CD4-positive, alpha-beta T cell treated with Interleukin-2 at 100 ng/mL for 4 hours (primary cell): Measurements from ENCODE around the gene SLC9A9.

Experiments
- DNase-seq: peaks from one replicate; pipeline ENCODE4 v3.0.0-alpha.2; 2020; ENCODE audit warnings: low spot score

The SLC9A9 gene

GRCh38 chr3:143243686-143244085, 604.6 kb downstream of the SLC9A9 start:
- DNase-seq = no peak

GRCh38 chr3:143242691-143243090, 605.6 kb downstream of the SLC9A9 start:
- DNase-seq = no peak

- no peak for DNase-seq
These were observed 606.2 kb downstream of the SLC9A9 start for GRCh38 chr3:143242101-143242500.

GRCh38 chr3:143241481-143241951, 606.8 kb downstream of the SLC9A9 start:
- no peak for DNase-seq

GRCh38 chr3:143240886-143241285, 607.4 kb downstream of the SLC9A9 start:
- DNase-seq = no peak

GRCh38 chr3:143239031-143239430, 609.2 kb downstream of the SLC9A9 start:
- DNase-seq = no peak

DNA sequence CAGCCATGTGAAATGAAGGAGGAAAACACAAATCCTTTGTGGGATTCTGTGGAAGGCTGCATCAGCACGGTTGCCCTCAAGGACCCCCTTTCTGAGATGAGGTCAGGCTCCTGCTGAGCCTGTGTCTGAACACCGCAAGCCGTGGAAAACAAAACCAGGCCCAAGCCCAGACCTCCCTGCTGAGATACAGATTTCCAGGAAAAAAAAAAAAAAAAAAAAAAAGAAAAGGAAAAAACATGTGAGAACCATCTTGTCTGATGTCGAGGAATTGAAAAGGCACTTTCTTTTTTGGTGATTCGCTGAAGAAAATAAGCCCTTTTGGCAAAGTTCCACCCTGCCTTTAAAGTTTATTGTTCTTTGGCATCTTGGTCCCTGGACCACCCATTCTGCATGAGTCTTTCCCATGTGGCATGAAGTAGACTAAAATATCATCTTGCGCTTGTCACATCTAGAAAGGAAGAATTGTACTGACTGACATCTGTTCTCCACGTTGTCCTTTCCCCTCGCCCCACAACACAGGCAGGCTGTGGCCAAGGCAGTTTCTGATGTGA, 611.1 kb downstream of the SLC9A9 start:
- no peak for DNase-seq

- DNase-seq = no peak
These were observed 611.9 kb downstream of the SLC9A9 start for GRCh38 chr3:143236226-143236964.

DNA sequence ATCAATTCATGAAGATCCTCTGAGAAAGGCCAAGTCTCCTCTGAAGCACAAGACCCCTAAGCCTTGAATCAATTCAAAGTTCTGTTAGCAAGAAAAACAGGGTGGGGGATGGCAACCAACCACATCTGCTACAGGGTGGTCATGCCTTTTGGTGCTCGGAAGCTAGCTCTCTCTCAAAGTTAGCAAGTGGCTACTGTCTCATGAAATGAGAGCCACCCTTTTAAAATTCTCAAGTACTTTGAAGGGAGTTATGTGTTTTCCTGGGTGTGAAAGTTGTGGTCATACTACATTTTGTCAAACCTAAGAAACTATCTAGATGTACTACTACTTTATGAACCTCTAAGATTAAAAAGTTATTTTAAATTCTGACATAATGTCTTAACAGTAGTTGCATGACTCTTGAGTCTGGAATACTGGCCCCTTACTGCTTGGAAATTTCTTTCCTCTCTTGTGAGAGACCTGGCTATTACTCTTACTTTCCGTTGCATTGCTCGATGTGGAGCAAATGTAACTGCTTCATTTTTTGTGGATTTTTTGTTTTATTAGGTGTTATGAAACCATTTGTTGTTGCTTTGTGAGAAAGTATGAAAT, 612.6 kb downstream of the SLC9A9 start:
- DNase-seq = no peak

DNA sequence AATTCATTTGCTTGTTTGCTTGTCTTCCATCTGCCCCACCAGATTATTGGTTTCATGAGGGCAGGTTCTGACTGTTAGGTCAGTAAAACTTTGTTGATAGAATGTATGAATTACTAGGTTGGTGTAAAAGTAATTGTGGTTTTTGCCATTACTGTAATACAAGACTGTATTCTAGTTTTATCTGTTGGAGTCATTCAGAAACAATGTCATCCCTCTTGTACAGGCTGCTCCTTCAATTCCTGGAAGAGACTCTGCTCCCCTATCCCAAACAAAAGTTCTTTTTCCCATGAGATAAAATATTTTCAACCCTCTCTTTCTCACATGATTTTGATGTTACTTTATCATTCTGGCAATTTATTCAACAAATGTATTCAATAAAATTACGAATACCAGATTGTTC, 613.7 kb downstream of the SLC9A9 start:
- no peak for DNase-seq

DNA sequence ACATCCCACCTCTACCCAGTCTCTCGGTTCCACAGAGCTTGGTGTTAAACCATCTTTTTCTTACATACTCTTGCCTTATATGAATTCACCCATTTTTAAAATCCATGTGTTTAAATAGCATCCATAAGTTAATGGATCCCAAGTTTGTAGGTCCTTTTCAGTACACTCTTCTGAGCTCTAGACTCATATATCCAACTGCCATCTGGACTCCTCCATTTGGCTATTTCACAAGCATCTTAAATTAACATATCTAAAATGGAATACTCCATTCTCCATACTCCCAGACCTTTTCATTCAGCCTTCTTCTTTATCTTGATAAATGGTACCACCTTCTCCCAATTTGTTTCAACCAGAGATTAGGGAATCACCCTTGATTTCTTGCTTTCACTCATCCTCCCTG, 615.3 kb downstream of the SLC9A9 start:
- no peak for DNase-seq

- no peak for DNase-seq
These were observed 619.9 kb downstream of the SLC9A9 start for GRCh38 chr3:143228405-143228804.

DNA sequence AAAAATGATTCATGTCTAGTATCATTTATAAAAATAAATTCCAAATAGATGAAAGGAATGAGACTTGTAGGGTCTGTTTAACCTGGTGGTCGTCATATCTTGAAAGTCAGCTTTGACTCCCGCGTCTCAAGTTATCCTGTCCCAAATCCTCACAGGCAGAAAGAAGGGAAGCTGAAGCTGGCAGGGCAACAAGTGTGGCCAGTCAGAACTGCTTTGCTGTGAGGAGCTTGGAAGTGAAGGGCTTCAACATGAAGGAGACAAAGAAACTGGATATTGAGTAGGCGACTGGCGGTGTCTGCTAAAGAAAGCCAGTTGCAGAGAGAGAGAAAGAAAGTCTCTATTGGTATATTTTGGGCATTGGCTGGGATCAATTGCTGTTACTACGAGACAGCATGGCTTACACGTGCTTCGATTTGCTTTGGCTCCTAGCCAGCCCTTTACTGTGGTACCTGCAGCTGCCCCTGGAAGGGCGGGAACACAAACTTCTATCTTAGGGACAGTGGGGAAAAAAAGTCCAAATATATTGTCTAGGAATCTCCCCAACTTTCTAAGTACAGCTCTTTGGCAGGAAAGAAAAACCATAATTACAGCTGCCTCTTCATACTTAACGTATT, 621.5 kb downstream of the SLC9A9 start:
- DNase-seq = no peak

DNA sequence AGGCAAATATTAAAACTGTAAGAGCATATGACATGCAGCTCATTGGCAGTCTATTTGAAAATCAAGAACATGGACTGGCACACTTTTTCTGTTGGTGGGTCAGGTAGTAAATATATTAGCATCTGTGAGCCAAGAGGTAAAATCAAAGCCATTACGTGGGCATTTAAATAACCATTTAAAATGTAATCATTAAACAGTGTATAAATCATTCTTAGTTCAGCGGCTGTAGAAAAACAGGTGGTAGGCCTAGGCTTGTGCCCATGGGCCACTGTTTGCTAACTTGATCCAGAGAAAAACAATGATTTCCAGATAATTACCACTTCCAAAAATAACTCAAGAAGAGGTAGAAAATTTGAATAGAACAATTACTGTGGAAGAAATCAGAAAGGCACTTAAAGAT, 623.6 kb downstream of the SLC9A9 start:
- DNase-seq = no peak

GRCh38 chr3:143222981-143223380, 625.3 kb downstream of the SLC9A9 start:
- DNase-seq = no peak

DNA sequence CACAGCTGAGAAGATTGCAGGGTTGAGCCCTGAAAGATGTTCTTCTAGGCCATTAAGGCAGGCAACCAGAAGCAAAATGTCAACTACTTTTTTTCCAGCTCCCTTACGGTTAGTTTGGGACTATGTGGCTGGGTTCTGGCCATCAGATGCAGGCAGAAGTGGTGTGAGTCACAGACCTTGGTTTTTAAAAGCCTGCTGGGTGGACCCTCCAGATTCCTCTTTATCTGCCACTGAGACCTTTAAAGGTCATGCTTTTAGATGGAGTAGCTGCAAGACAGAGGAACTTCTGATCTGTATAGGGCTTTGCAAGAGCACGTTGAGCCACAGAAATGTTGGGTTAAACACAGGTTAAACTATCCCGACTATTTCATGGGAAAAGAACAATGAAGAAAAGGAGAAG, 625.8 kb downstream of the SLC9A9 start:
- no peak for DNase-seq

- no peak for DNase-seq
These were observed 626.8 kb downstream of the SLC9A9 start for GRCh38 chr3:143221446-143221845.

- no peak for DNase-seq
These were observed 627.5 kb downstream of the SLC9A9 start for GRCh38 chr3:143220741-143221140.

- DNase-seq = no peak
These were observed 630.0 kb downstream of the SLC9A9 start for GRCh38 chr3:143218166-143218835.

- no peak for DNase-seq
These were observed 631.0 kb downstream of the SLC9A9 start for GRCh38 chr3:143217283-143217682.

- DNase-seq = no peak
These were observed 631.5 kb downstream of the SLC9A9 start for GRCh38 chr3:143216709-143217182.
